GM10266 (cell line): ENCODE measurements around the gene TRIM61.
"Not testable (repeated sequence)": the region's sequence is repeated elsewhere in the genome, so short reads cannot be mapped to it uniquely, and the experiment has no call there.

Experiments used
- DNase-seq: peaks from one replicate; pipeline ENCODE4 v3.0.0; 2012; ENCODE audit errors: extremely low spot score
- TF ChIP-seq, protein P1 (sequence below): IDR thresholded peaks from 2 replicates; pipeline ENCODE4 v1.5.1; 2012; ENCODE audit warnings: mild to moderate bottlenecking, low read depth; ENCODE audit not compliant: control insufficient read depth, insufficient read depth; ENCODE audit errors: missing control alignments

The TRIM61 gene

DNA sequence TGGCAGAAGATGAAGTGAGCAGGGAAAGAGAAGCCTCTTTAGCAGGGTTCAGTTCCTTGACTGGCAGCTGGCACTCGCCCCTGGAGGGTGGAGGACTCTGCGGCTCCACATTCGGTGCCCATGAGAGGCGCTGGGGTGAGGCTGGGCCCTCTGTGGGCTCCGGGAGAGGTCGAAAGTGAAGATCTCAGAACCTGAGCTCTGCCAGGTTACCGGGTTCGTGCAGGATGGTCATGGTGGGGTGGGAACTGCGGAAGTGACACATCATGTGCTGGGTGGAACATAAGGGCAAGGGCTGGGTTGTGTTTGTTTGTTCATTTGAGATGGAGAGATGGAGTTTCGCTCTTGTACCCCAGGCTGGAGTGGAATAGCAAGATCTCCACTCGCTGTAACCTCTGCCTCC lies 44.2 kb downstream of the TRIM61 start:
- TF ChIP-seq, protein P1, sequence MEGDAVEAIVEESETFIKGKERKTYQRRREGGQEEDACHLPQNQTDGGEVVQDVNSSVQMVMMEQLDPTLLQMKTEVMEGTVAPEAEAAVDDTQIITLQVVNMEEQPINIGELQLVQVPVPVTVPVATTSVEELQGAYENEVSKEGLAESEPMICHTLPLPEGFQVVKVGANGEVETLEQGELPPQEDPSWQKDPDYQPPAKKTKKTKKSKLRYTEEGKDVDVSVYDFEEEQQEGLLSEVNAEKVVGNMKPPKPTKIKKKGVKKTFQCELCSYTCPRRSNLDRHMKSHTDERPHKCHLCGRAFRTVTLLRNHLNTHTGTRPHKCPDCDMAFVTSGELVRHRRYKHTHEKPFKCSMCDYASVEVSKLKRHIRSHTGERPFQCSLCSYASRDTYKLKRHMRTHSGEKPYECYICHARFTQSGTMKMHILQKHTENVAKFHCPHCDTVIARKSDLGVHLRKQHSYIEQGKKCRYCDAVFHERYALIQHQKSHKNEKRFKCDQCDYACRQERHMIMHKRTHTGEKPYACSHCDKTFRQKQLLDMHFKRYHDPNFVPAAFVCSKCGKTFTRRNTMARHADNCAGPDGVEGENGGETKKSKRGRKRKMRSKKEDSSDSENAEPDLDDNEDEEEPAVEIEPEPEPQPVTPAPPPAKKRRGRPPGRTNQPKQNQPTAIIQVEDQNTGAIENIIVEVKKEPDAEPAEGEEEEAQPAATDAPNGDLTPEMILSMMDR = no peak
- no peak for DNase-seq

DNA sequence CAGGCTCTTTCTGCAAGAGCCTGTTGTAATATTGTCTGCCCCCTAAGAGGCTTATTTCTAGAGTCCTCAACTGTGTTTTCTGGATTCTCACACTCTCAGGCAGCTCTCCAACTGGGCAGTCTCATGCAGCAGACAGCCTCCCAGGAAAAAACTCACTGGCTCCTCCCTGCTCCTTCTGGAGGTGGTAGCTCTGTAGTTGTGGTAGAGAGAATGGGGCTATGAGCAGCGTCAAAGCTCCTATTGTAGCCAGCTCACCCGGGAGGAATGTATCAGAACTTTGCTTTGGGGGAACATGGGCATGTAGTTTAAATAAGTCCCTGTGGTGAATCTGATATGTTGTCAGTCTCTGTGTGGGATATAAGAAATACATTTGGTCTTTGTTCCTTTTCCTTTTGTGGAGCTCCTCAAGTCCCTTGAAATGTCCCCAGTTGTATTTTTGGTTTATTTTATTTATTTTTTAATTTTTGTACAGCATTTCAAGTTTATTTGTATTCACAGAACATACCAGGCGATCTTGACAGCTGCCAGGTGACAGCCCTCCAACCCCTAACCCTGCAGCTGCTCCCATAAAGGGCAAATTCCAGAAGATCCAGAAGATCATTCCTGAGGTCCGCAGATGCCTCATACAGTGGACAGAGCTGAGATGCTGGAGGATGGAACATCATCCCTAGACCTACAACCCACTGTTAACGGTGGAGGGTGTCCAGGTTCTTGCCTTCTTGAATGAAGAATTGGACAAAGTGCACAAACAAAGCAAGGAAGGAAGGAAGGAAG lies 45.7 kb downstream of the TRIM61 start:
- TF ChIP-seq, protein P1 = no peak
- DNase-seq = no peak

DNA sequence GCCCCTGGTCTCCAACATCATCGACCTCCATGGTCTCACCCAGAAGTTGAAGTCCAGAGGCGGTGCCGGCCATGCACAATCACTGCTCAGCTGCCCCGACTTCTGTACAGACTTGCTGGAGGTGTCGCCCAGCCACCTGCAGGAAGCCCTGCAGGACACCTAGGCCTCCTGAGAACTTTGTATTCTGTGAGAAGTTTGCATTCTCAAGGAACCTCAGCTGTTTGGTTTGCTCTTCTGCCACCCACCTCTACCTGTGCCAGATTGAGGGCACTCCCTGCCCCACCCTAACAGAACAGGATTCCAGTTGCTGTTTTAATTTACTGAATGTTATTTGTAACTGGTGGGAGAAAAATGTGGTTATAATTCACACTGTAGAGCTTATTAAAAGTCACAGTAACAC lies 46.8 kb downstream of the TRIM61 start:
- TF ChIP-seq, protein P1 = no peak
- no peak for DNase-seq

DNA sequence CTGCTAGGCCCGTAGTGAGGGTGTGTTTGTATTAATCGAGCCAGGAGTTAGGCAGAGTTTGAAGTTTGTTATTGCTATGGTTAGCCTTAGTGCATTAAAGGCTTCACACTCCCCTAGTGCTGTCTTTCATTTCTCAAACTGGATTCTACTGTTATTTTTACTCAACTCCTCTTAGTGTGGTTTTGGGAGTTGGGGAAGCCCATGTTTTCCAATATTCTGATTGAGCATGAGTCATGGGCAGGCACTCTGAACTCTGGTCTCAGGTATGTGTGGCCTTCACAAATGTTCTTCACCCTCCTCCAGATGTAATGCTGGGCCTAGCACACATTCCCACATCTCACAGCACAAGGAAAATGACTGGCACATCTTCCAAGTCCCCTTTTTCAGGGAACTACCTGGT lies 50.4 kb downstream of the TRIM61 start:
- not testable (repeated sequence) for DNase-seq

DNA sequence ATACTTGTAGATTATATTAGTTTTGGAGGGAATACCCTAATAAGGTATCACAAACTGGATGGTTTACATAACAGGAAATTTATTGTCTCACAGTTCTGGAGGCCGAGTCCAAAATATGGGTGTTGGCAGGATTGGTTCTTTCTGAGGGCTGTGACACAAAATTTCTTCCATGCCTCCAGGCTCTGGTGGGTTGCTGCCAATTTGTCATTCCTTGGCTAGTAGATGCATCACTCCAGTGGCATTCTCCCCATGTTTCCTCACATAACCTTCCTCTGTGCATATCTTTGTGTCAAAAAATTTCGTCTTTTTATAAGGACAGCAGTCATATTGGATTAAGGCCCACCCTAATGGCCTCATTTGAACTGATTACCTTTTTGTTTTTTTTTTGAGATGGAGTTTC lies 51.2 kb downstream of the TRIM61 start:
- no peak for DNase-seq
- TF ChIP-seq, protein P1 = no peak

DNA sequence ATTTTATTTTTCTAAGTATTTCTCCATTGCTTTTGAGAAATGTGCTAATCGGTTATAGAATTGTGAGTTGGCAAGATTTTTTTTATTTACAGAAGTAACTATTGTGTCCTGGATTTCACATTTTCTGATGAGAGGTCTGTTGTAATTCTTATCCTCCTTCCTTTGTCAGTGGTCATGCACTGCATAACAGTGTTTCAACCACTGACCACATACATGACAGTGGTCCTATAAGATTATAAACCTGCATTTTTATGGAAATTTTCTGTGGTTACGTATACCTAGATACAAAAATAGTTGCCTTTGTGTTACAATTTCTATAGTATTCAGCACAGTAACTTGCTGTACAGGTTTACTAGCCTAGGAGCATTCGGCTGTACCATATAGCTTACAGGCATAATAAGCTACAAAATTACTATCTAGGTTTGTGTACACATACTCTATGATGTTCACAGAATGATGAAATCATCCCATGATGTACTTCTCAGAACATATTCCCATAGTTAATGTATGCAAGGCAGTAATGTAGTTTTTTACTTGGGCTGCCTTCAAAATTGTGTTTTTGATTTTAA lies 52.7 kb downstream of the TRIM61 start:
- no peak for DNase-seq
- TF ChIP-seq, protein P1 = no peak

DNA sequence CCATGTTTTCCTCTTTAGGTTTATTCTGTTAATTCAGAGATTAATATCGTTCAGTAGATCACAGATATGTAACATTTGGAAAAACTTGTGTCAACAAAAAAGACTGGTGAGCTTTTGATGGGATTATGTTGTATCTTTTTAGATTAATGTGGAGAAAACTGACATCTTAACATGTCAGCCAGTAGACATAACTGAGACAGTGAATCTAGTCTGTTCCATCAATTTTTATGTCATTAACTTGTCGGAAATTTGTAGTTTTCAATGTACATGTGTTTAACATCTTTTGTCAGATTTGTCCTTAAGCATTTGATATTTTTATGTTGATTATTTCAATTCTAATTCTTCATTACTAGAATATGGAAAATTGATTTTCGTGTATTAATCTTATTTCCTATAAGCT lies 58.5 kb downstream of the TRIM61 start:
- TF ChIP-seq, protein P1 = no peak
- no peak for DNase-seq
